Erythroblast (primary cell): ENCODE data around the gene TCAP.

ENCODE experiments used
- GATA1 ChIP-seq: IDR thresholded peaks from 2 replicates; pipeline ENCODE4 v1.6.1; 2011; ENCODE audit warnings: low read depth, mild to moderate bottlenecking, control low read depth, low read length, moderate library complexity
- POLR2A ChIP-seq: IDR thresholded peaks from 2 replicates; pipeline ENCODE4 v1.6.1; 2011; ENCODE audit warnings: mild to moderate bottlenecking, low read length

DNA sequence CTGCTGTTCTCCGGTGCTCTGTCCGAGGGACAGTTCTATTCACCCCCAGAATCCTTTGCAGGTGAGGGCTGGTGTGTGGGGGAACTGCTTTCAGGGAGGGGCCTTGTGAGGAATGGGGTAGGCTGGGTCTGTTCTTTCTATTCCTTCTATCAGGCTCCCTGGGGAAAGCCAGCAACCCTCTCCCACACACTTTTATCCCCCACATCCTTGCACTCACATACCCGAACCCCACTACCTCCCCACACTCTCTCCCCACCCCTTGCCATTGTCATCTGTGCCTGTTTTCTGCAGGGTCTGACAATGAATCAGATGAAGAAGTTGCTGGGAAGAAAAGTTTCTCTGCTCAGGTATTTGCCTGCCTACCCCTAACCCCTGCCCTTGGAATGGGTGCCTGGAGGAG lies 6.4 kb upstream of the TCAP start:
- TF ChIP-seq POLR2A: no peak
- TF ChIP-seq GATA1: no peak
